GM18873 (cell line): ENCODE measurements around the gene FOXD3.
"Not testable (repeated sequence)": the region's sequence is repeated elsewhere in the genome, so short reads cannot be mapped to it uniquely, and the experiment has no call there.

Source experiments
- ATAC-seq: cut with Tn5 transposase; IDR thresholded peaks from one replicate; pipeline ENCODE4 v1.9.1; 2021; ENCODE audit warnings: mild to moderate bottlenecking, moderate library complexity, moderate number of reproducible peaks; ENCODE audit not compliant: unreplicated experiment, low FRiP score

FOXD3 gene

GRCh38 chr1:63356234-63356633 is 33.9 kb downstream of the FOXD3 start:
- ATAC-seq, result not testable (repeated sequence)

DNA sequence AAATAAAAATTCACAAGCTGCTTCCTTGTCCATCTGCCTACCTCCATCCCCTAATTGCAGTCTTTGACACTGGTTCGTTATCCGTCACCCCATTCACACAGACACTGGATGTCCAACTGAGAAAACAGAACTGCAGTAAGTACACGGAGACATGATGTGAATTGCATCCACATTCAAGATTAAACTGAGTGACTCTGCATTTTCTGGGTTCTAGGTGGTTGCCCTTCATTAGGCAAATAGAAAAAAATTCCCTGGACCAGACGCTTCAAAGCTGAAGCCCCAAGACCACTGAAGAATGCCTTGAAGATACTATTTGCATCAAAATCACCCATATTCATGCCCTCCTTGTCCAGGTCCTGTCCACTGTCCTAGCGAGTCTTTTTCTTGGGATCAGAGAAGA is 37.2 kb downstream of the FOXD3 start:
- ATAC-seq, result no peak

- no peak for ATAC-seq
Measured at GRCh38 chr1:63362073-63362472, 39.7 kb downstream of the FOXD3 start.

DNA sequence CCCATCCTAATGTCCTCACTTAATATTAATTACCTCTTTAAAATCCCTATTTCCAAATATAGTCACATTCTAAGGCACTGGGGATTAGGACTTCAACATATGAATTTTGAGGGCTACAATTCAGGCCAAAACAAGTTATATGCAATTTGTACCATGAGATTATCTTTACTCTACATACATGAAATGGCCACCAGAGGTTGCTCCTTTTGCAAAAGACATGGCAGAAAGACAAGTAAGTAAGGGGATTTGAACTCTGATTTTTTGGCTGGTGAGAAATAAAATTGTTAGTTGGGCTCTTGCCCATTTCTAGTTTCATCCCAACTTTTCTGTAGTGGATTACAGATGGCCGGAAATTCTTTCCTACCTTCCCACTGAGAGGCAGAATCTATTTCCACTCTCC is 40.2 kb downstream of the FOXD3 start:
- ATAC-seq, result no peak

DNA sequence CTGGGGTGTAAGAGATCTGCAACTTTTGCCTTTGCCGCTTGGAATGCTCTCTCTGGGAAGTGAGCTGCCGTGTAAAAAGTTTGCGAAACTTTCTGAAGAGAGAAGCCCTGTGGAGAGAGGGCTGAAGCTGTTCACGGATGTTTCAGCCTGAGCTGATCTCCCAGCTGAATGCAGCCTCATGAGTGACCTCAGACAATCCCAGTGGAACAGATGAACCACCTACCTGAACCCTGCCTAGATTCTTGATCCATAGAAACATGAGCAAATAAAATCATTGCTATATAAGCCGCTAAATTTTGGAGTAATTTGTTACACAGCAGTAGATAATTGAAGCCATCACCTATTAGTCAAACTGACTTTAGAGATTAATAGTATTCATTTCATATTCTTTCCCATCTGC is 40.6 kb downstream of the FOXD3 start:
- no peak for ATAC-seq

DNA sequence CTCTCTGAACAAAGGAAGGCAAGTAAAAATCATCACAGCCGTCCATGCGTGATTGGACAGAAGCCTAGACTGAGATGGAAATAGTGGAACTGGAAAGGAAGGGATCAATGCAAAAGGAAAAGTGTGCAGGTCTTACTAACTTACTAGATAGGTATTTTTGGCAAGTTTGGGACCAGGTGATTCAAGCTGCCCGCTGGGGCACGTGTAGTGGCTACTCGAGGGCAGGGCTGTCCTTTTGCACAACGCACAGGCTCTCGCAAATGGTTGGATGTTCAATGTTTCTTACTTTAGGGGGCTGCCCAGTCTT is 44.5 kb downstream of the FOXD3 start:
- ATAC-seq, result no peak

- peak; percentile 88 for ATAC-seq
Measured at GRCh38 chr1:63367215-63368103, 45.1 kb downstream of the FOXD3 start, which contains the start of gene ALG6. TSS of gene ALG6 (plus strand) at chr1:63367627. CDS start at chr1:63370978, 3,351 bp downstream.

GRCh38 chr1:63368131-63368530 is 45.8 kb downstream of the FOXD3 start:
- ATAC-seq, result no peak
